ENCODE results near the gene DLGAP1. TPM values are rescaled to one million over a fixed set of nuclear protein-coding genes. Genes with fewer than 3 reads are reported as not detected.
"Not testable (repeated sequence)": the region's sequence is repeated elsewhere in the genome, so short reads cannot be mapped to it uniquely, and the experiment has no call there.

Gene DLGAP1
- total RNA-seq, 1 donor from 2014 or later, result 0.86 TPM

- intact Hi-C loops (cut with micrococcal nuclease), result no loop called here
These were observed 802.5 kb downstream of the DLGAP1 start for GRCh38 chr18:3652380-3653262.

GRCh38 chr18:3651266-3651665 is 803.8 kb downstream of the DLGAP1 start:
- intact Hi-C loops (cut with micrococcal nuclease), result no loop called here

GRCh38 chr18:3650521-3651042 is 804.5 kb downstream of the DLGAP1 start:
- intact Hi-C loops (cut with micrococcal nuclease), result not testable (repeated sequence)

GRCh38 chr18:3649633-3650426 is 805.3 kb downstream of the DLGAP1 start:
- intact Hi-C loops (cut with micrococcal nuclease), result no loop called here

- intact Hi-C loops (cut with micrococcal nuclease), result no loop called here
These were observed 805.9 kb downstream of the DLGAP1 start for GRCh38 chr18:3649135-3649632.

GRCh38 chr18:3648641-3649040 is 806.5 kb downstream of the DLGAP1 start:
- intact Hi-C loops (cut with micrococcal nuclease), result no loop called here

- intact Hi-C loops (cut with micrococcal nuclease), result no loop called here
These were observed 806.9 kb downstream of the DLGAP1 start for GRCh38 chr18:3648200-3648599.

GRCh38 chr18:3647636-3648035 is 807.5 kb downstream of the DLGAP1 start:
- intact Hi-C loops (cut with micrococcal nuclease), result no loop called here

GRCh38 chr18:3645384-3646156 is 809.5 kb downstream of the DLGAP1 start:
- intact Hi-C loops (cut with micrococcal nuclease), result no loop called here

- intact Hi-C loops (cut with micrococcal nuclease), result loop anchor here (1.0 kb wide), 1 partner anchor 10 kb away; no protein-coding TSS in a partner anchor
These were observed 820.7 kb downstream of the DLGAP1 start for GRCh38 chr18:3634250-3634939.

GRCh38 chr18:3631887-3632286 is 823.2 kb downstream of the DLGAP1 start:
- intact Hi-C loops (cut with micrococcal nuclease), result no loop called here

GRCh38 chr18:3626929-3627458 is 828.1 kb downstream of the DLGAP1 start:
- intact Hi-C loops (cut with micrococcal nuclease), result no loop called here

GRCh38 chr18:3625742-3626091 is 829.4 kb downstream of the DLGAP1 start:
- intact Hi-C loops (cut with micrococcal nuclease), result loop anchor here (1.0 to 2.0 kb wide), 2 partner anchors 31 to 39 kb away; no protein-coding TSS in a partner anchor

GRCh38 chr18:3624935-3625741 is 830.0 kb downstream of the DLGAP1 start:
- intact Hi-C loops (cut with micrococcal nuclease), result loop anchor here (1.0 to 2.0 kb wide), 6 partner anchors 9 to 328 kb away; no protein-coding TSS in a partner anchor

GRCh38 chr18:3624546-3624934 is 830.6 kb downstream of the DLGAP1 start:
- intact Hi-C loops (cut with micrococcal nuclease), result loop anchor here (1.0 to 2.0 kb wide), 5 partner anchors 10 to 327 kb away; no protein-coding TSS in a partner anchor

- intact Hi-C loops (cut with micrococcal nuclease), result loop anchor here (1.0 to 2.0 kb wide), 5 partner anchors 10 to 327 kb away; no protein-coding TSS in a partner anchor
These were observed 831.1 kb downstream of the DLGAP1 start for GRCh38 chr18:3623769-3624545.

GRCh38 chr18:3620146-3621119 is 834.7 kb downstream of the DLGAP1 start:
- intact Hi-C loops (cut with micrococcal nuclease), result no loop called here
